Common myeloid progenitor, CD34-positive (primary cell): ENCODE data around the gene HNRNPUL2.

ENCODE experiments used
- CTCF ChIA-PET: fragments of 350-600 bp; sonication (Branson Sonifier 250); formaldehyde crosslinking; loops from one replicate; lab custom pipeline; 2021; ENCODE audit warnings: antibody characterized with exemption; lab: Charles Lee
- POLR2A ChIA-PET: fragments of 350-600 bp; sonication (Branson Sonifier 250); formaldehyde crosslinking; loops from one replicate; lab custom pipeline; 2021; ENCODE audit warnings: antibody characterized with exemption; lab: Charles Lee
- DNase-seq, 3 donors: peaks; one replicate each; pipeline versions ENCODE4 v3.0.0 to v3.0.0-alpha.2; 2013
- H3K27ac ChIP-seq, 2 experiments: 1 replicate in 1 of 2; 2 replicates in 1 of 2; pipeline ENCODE4 v1.7.0; 2013; ENCODE audit warnings: inconsistent platforms in 2 of 2, low read length in 2 of 2, mild to moderate bottlenecking in 2 of 2, low read depth in 1 of 2, moderate library complexity in 1 of 2; ENCODE audit not compliant: severe bottlenecking in 2 of 2, insufficient read depth in 1 of 2, poor library complexity in 1 of 2
- H3K27me3 ChIP-seq, 5 experiments: replicated peaks in 2 of 5; 1 replicate in 3 of 5; 2 replicates in 2 of 5; pipeline versions ENCODE4 v1.6.1 to v1.7.0; 2013; ENCODE audit warnings: low read length in 4 of 5, mild to moderate bottlenecking in 2 of 5, moderate library complexity in 2 of 5, inconsistent platforms in 1 of 5; ENCODE audit not compliant: insufficient read depth in 5 of 5, control insufficient read depth in 4 of 5
- H3K36me3 ChIP-seq, 4 experiments: 1 replicate in 2 of 4; 2 replicates in 2 of 4; pipeline versions ENCODE4 v1.6.1 to v1.7.0; 2013; ENCODE audit warnings: low read length in 3 of 4, control low read depth in 1 of 4, mild to moderate bottlenecking in 1 of 4; ENCODE audit not compliant: control insufficient read depth in 4 of 4, insufficient read depth in 4 of 4
- H3K4me1 ChIP-seq, 4 experiments: 1 replicate in 3 of 4; 2 replicates in 1 of 4; pipeline versions ENCODE4 v1.6.1 to v1.7.1; 2013; ENCODE audit warnings: low read length in 3 of 4, mild to moderate bottlenecking in 3 of 4, control low read depth in 1 of 4, inconsistent platforms in 1 of 4, moderate library complexity in 1 of 4; ENCODE audit not compliant: control insufficient read depth in 4 of 4, insufficient read depth in 4 of 4; ENCODE audit errors: control extremely low read depth in 1 of 4
- H3K4me3 ChIP-seq, 7 experiments: 1 replicate in 4 of 7; 2 replicates in 3 of 7; pipeline versions ENCODE4 v1.5.1 to v1.7.0; 2013; ENCODE audit warnings: mild to moderate bottlenecking in 7 of 7, low read length in 6 of 7, moderate library complexity in 6 of 7, inconsistent platforms in 2 of 7, low read depth in 2 of 7, control low read depth in 1 of 7; ENCODE audit not compliant: insufficient read depth in 4 of 7, control insufficient read depth in 1 of 7; ENCODE audit errors: extremely low read depth in 1 of 7
- H3K9me3 ChIP-seq, 5 experiments: 1 replicate in 4 of 5; 2 replicates in 1 of 5; pipeline versions ENCODE4 v1.6.1 to v1.7.1; 2013; ENCODE audit warnings: low read length in 4 of 5, mild to moderate bottlenecking in 2 of 5, inconsistent platforms in 1 of 5, low read depth in 1 of 5, moderate library complexity in 1 of 5; ENCODE audit not compliant: control insufficient read depth in 4 of 5, insufficient read depth in 2 of 5; ENCODE audit errors: control extremely low read depth in 1 of 5
- WGBS: methylation state at CpG from one replicate; pipeline ENCODE4 v1.1.5; 2013; ENCODE audit not compliant: insufficient coverage; 5-methylcytosine and 5-hydroxymethylcytosine counted together

HNRNPUL2 gene

GRCh38 chr11:62712276-62712812, 14.9 kb downstream of the HNRNPUL2 start:
- POLR2A ChIA-PET: interaction anchor here (0.5 kb wide), 1 partner anchor 15 kb away, joined by 3 read pairs; no protein-coding TSS in a partner anchor
- CTCF ChIA-PET: interaction anchor here (0.8 to 2.5 kb wide), 4 partner anchors 12 to 151 kb away, joined by 3 to 8 read pairs (median 3); no protein-coding TSS in a partner anchor

GRCh38 chr11:62710001-62710345, 17.3 kb downstream of the HNRNPUL2 start:
- DNase-seq: no peak
- Histone ChIP-seq H3K36me3 (peaks cover 11 to 48% (median 29%) of the 10 kb centered on the region in 4 experiments), H3K4me1 (peaks cover 5 to 50% (median 39%) of the 10 kb centered on the region in 4 experiments), H3K27ac (peak overlapping the region; percentile 93 to 97), H3K9me3 (no peaks in the 10 kb centered on the region), H3K4me3 (peak overlapping the region; percentile 28 to 90 (median 82)), H3K27me3 (no peaks in the 10 kb centered on the region)
- ChIA-PET POLR2A (interaction anchor here (0.9 to 2.5 kb wide), 5 partner anchors 18 to 131 kb away, joined by 3 to 22 read pairs (median 6); partner anchors contain the start of genes HNRNPUL2, LBHD1, STX5 and TTC9C), CTCF (interaction anchor here (1.2 to 4.1 kb wide), 4 partner anchors 14 to 61 kb away, joined by 3 to 18 read pairs (median 6); no protein-coding TSS in a partner anchor)
- whole genome bisulfite sequencing: 61% methylated on average over 7 of the region's 7 CpGs

More at GRCh38 chr11:62712276-62712812, 14.9 kb downstream of the HNRNPUL2 start:
- H3K9me3 ChIP-seq: no peaks in the 10 kb centered on the region
- DNase-seq: no peak
- peak overlapping the region in 1 of 2 experiments; percentile 36 for H3K27ac ChIP-seq
- peaks cover 24 to 70% (median 52%) of the 10 kb centered on the region in 4 experiments for H3K36me3 ChIP-seq
- H3K4me1 ChIP-seq: peaks cover 2 to 32% (median 23%) of the 10 kb centered on the region in 4 experiments
- WGBS: 100% methylated on average over 3 of the region's 6 CpGs
- H3K4me3 ChIP-seq: no peak overlapping the region
- H3K27me3 ChIP-seq: no peaks in the 10 kb centered on the region

GRCh38 chr11:62709247-62710000, 17.8 kb downstream of the HNRNPUL2 start:
- peak overlapping the region; percentile 93 to 97 for H3K27ac ChIP-seq
- CTCF ChIA-PET: interaction anchor here (0.6 to 4.1 kb wide), 9 partner anchors 11 to 77 kb away, joined by 3 to 20 read pairs (median 5); no protein-coding TSS in a partner anchor
- H3K4me3 ChIP-seq: peak overlapping the region; percentile 61 to 90 (median 82)
- no peaks in the 10 kb centered on the region for H3K9me3 ChIP-seq
- POLR2A ChIA-PET: interaction anchor here (0.9 to 2.5 kb wide), 6 partner anchors 18 to 132 kb away, joined by 3 to 22 read pairs (median 6); partner anchors contain the start of genes HNRNPUL2, LBHD1, STX5 and TTC9C
- WGBS: under 1% methylated on average over 41 of the region's 47 CpGs
- no peaks in the 10 kb centered on the region for H3K27me3 ChIP-seq
- H3K36me3 ChIP-seq: peaks cover 9 to 44% (median 24%) of the 10 kb centered on the region in 4 experiments
- peak; percentile 99 to 100 (median 100) for DNase-seq
- peaks cover 8 to 56% (median 44%) of the 10 kb centered on the region in 4 experiments for H3K4me1 ChIP-seq

DNA sequence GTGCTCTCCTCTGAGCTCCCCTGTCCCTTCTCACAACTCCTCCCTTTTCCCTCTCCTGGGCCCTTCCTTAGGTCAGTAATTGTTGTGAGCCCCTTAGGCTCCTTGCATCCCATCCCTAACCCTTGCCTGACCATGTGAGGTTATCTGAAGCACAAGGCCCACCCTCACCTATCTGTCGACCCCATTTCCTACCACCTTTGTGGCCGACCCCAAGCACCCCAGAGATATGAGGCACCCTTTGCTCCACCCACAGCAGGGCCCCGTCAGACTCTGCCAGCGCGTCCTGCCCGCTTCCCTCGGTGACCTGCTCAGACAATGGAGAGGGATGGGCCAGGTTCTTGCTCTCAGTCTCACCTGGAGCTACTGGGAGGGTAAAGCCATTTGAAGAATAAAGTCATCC, 18.5 kb downstream of the HNRNPUL2 start:
- ChIA-PET CTCF (interaction anchor here (0.6 to 4.1 kb wide), 9 partner anchors 10 to 78 kb away, joined by 3 to 20 read pairs (median 3); no protein-coding TSS in a partner anchor), POLR2A (interaction anchor here (0.9 to 2.5 kb wide), 5 partner anchors 19 to 133 kb away, joined by 3 to 22 read pairs (median 6); partner anchors contain the start of genes HNRNPUL2, LBHD1, TTC9C and TUT1)
- Histone ChIP-seq H3K36me3 (peaks cover 7 to 39% (median 19%) of the 10 kb centered on the region in 4 experiments), H3K27me3 (no peaks in the 10 kb centered on the region), H3K4me3 (peak overlapping the region; percentile 61 to 90 (median 82)), H3K9me3 (no peaks in the 10 kb centered on the region), H3K27ac (peak overlapping the region; percentile 93 to 97), H3K4me1 (peaks cover 8 to 56% (median 44%) of the 10 kb centered on the region in 4 experiments)
- WGBS: 0% methylated on average over 5 of the region's 7 CpGs
- DNase-seq: no peak

- Histone ChIP-seq H3K27me3 (no peaks in the 10 kb centered on the region), H3K9me3 (no peaks in the 10 kb centered on the region), H3K4me3 (peak overlapping the region in 6 of 7 experiments; percentile 74 to 90 (median 84)), H3K4me1 (peaks cover 8 to 56% (median 44%) of the 10 kb centered on the region in 4 experiments), H3K36me3 (peaks cover 4 to 35% (median 17%) of the 10 kb centered on the region in 4 experiments), H3K27ac (peak overlapping the region; percentile 93 to 97)
- CTCF ChIA-PET: interaction anchor here (0.6 to 4.1 kb wide), 8 partner anchors 9 to 107 kb away, joined by 3 to 20 read pairs (median 4); partner anchors contain the start of gene MTA2
- no peak for DNase-seq
- POLR2A ChIA-PET: interaction anchor here (0.7 to 2.5 kb wide), 4 partner anchors 19 to 117 kb away, joined by 3 to 22 read pairs (median 8); partner anchors contain the start of genes HNRNPUL2, LBHD1, TTC9C and TUT1
- WGBS: 85% methylated on average over 5 of the region's 5 CpGs
These were observed 18.9 kb downstream of the HNRNPUL2 start for GRCh38 chr11:62708392-62708791.

DNA sequence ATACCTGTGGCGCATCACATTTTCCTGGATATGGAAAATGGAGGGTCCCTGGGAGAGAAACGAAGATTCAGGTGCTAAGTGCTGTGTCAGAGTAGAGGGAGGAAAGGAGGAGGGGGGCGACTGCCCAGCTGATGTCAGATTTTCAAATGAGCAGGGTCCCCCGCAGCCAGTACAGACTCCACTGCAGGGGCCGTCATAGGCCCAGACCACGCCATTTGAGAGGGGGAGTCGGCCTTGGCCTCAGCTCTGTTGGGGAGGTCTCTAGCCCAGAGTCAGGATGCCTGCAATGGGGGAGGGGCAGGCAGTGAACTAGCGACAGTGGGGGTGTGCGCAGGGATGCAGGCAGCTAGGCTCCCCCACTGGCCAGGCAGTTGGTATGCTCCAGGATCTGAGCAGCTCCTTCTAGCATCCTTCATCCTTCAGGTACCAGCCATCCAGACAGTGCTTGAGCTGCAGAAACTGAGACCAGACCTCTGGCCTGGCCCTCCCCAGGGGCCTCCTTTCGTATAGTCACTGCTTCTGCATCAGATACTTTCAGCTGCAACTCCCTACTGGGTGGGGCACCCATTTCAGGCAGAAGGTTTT, 19.9 kb downstream of the HNRNPUL2 start, which contains the start of the genes BSCL2 and GNG3:
Gene BSCL2, minus strand, starts transcription at position 148 of the 585 bp plus-strand sequence. CDS start 229 bp downstream, outside the sequence.
Gene GNG3, plus strand, starts transcription at position 400 of the 585 bp plus-strand sequence. CDS start 620 bp downstream, outside the sequence.
- Histone ChIP-seq H3K9me3 (no peaks in the 10 kb centered on the region), H3K27me3 (no peaks in the 10 kb centered on the region), H3K27ac (peak within 1 kb of the TSS; percentile 93 to 97), H3K36me3 (peaks cover 2 to 27% (median 9%) of the 10 kb centered on the region in 4 experiments), H3K4me1 (peaks cover 8 to 56% (median 44%) of the 10 kb centered on the region in 4 experiments), H3K4me3 (peak within 1 kb of the TSS; percentile 33 to 90 (median 82))
- no peak for DNase-seq
- 97% methylated on average over 9 of the region's 10 CpGs for WGBS
- ChIA-PET POLR2A (interaction anchor here (0.5 to 0.7 kb wide), 2 partner anchors 11 to 20 kb away, joined by 3 to 5 read pairs; partner anchors contain the start of gene HNRNPUL2), CTCF (interaction anchor here (0.9 to 4.1 kb wide), 4 partner anchors 12 to 124 kb away, joined by 3 to 20 read pairs (median 12); partner anchors contain the start of genes MTA2 and STX5)
